B cell (primary cell): ENCODE results near the gene PSG4. TPM values are rescaled to one million over a fixed set of nuclear protein-coding genes. Genes with fewer than 3 reads are reported as not detected.
"Not testable (repeated sequence)": the region's sequence is repeated elsewhere in the genome, so short reads cannot be mapped to it uniquely, and the experiment has no call there.

Experiments
- ATAC-seq: fragments of 200-7000 bp; cut with Tn5 transposase; one replicate; pipeline ENCODE4 v1.10.0; 2021; ENCODE audit warnings: low read depth, mild to moderate bottlenecking, moderate number of reproducible peaks, moderate library complexity
- CTCF ChIA-PET: fragments of 350-600 bp; sonication (Branson Sonifier 250); formaldehyde crosslinking; loops from one replicate; lab custom pipeline; 2021; ENCODE audit warnings: antibody characterized with exemption, inconsistent platforms; lab: Charles Lee
- POLR2A ChIA-PET: fragments of 350-600 bp; sonication (Branson Sonifier 250); formaldehyde crosslinking; loops from one replicate; lab custom pipeline; 2021; ENCODE audit warnings: antibody characterized with exemption; lab: Charles Lee
- DNase-seq: peaks from one replicate; pipeline ENCODE4 v3.0.0; 2013
- H2AFZ ChIP-seq: 2 replicates; pipeline ENCODE4 v1.6.1; 2012; ENCODE audit warnings: mild to moderate bottlenecking, low read depth, low read length; ENCODE audit not compliant: insufficient read depth, poor library complexity, severe bottlenecking
- H3K27ac ChIP-seq, 2 donors: 1 replicate in 1 of 2; 2 replicates in 1 of 2; pipeline ENCODE4 v1.5.1; 2012 to 2013; ENCODE audit warnings: low read length in 2 of 2, mild to moderate bottlenecking in 2 of 2, moderate library complexity in 1 of 2
- H3K27me3 ChIP-seq, 4 experiments: fragments of 200-600 bp in 1 of 4; sonication (generic) in 1 of 4; replicated peaks in 1 of 4; 1 replicate in 2 of 4; 2 replicates in 2 of 4; pipeline versions ENCODE4 v1.6.1 to v1.7.0; 2013 to 2016; ENCODE audit warnings: low read length in 3 of 4, mild to moderate bottlenecking in 2 of 4, mixed read lengths in 1 of 4, moderate library complexity in 1 of 4; ENCODE audit not compliant: insufficient read depth in 4 of 4, control insufficient read depth in 3 of 4; ENCODE audit errors: control extremely low read depth in 1 of 4
- H3K36me3 ChIP-seq, 2 experiments: replicated peaks in 1 of 2; 1 replicate in 1 of 2; 2 replicates in 1 of 2; pipeline versions ENCODE4 v1.6.1 to v1.7.1; 2013; ENCODE audit warnings: low read length in 1 of 2; ENCODE audit not compliant: insufficient read depth in 2 of 2, control insufficient read depth in 1 of 2; ENCODE audit errors: control extremely low read depth in 1 of 2, extremely low read depth in 1 of 2
- H3K4me1 ChIP-seq, 2 donors: fragments of 200-600 bp in 1 of 2; sonication (generic) in 1 of 2; 1 replicate in 1 of 2; 2 replicates in 1 of 2; pipeline versions ENCODE4 v1.5.1 to v1.6.1; 2013 to 2017; ENCODE audit warnings: low read length in 2 of 2; ENCODE audit not compliant: control insufficient read depth in 2 of 2, insufficient read depth in 2 of 2
- H3K4me2 ChIP-seq: replicated peaks from 2 replicates; pipeline ENCODE3; 2012; ENCODE audit warnings: mild to moderate bottlenecking, low read depth, low read length; ENCODE audit not compliant: poor library complexity, severe bottlenecking
- H3K4me3 ChIP-seq, 5 experiments: fragments of 200-600 bp in 1 of 5; sonication (generic) in 1 of 5; 1 replicate in 3 of 5; 2 replicates in 2 of 5; pipeline versions ENCODE4 v1.5.1 to v1.7.0; 2011 to 2016; ENCODE audit warnings: low read length in 4 of 5, mild to moderate bottlenecking in 4 of 5, low read depth in 2 of 5, control low read depth in 1 of 5, moderate library complexity in 1 of 5; ENCODE audit not compliant: insufficient read depth in 1 of 5; ENCODE audit errors: control extremely low read depth in 1 of 5, extremely low read depth in 1 of 5
- H3K79me2 ChIP-seq: fragments of 200-600 bp; sonication (generic); one replicate; pipeline ENCODE4 v1.6.0; 2016; ENCODE audit warnings: low read length; ENCODE audit not compliant: control insufficient read depth, insufficient read depth
- H3K9ac ChIP-seq: fragments of 200-600 bp; sonication (generic); 2 replicates; pipeline ENCODE4 v1.6.1; 2017; ENCODE audit warnings: mild to moderate bottlenecking, low read length, moderate library complexity
- H3K9me3 ChIP-seq, 3 donors: one replicate each; pipeline versions ENCODE4 v1.6.1 to v1.7.1; 2013; ENCODE audit warnings: low read length in 2 of 3; ENCODE audit not compliant: control insufficient read depth in 2 of 3, insufficient read depth in 1 of 3; ENCODE audit errors: control extremely low read depth in 1 of 3
- H4K20me1 ChIP-seq: 2 replicates; pipeline ENCODE4 v1.6.0; 2012; ENCODE audit warnings: mild to moderate bottlenecking, low read length; ENCODE audit not compliant: insufficient read depth, control insufficient read depth, poor library complexity, severe bottlenecking
- H3K27ac Mint-ChIP-seq: one replicate; pipeline ENCODE4 v1.8.0; 2021; ENCODE audit warnings: mixed read lengths
- H3K27me3 Mint-ChIP-seq: one replicate; pipeline ENCODE4 v1.8.0; 2021; ENCODE audit warnings: mixed read lengths
- H3K4me1 Mint-ChIP-seq: one replicate; pipeline ENCODE4 v1.8.0; 2021; ENCODE audit warnings: mixed read lengths
- H3K4me3 Mint-ChIP-seq: one replicate; pipeline ENCODE4 v1.8.0; 2021; ENCODE audit warnings: mixed read lengths
- H3K9me3 Mint-ChIP-seq: one replicate; pipeline ENCODE4 v1.8.0; 2022; ENCODE audit warnings: mixed read lengths; ENCODE audit not compliant: insufficient read depth
- CTCF ChIP-seq: fragments of 200-600 bp; IDR thresholded peaks from one replicate; pipeline ENCODE4 v1.8.0; 2022; ENCODE audit warnings: antibody characterized with exemption, mild to moderate bottlenecking
- WGBS: methylation state at CpG from one replicate; pipeline ENCODE4 v1.1.5; 2013; ENCODE audit warnings: missing lambda C conversion rate; ENCODE audit not compliant: insufficient coverage; 5-methylcytosine and 5-hydroxymethylcytosine counted together
- intact Hi-C: fragments of 100-400 bp; cut with micrococcal nuclease; formaldehyde crosslinking; loops from one replicate; pipeline ENCODE4 v1.10.0; 2022
- polyA plus RNA-seq: library from polyadenylated mRNA; depleted of rRNA; stranded (reverse); fragments of >200 nt; gene quantifications from 2 replicates; pipeline ENCODE4 v1.2.3, GENCODE V29; 2012
- total RNA-seq, 2 donors: library from RNA; stranded (reverse); fragments of 120-200 nt in 1 of 2; gene quantifications; 1 replicate in 1 of 2; 2 replicates in 1 of 2; pipeline versions ENCODE4 v1.2.3 to v1.2.4, GENCODE V29; 2013 to 2022

PSG4 gene
- total and polyA plus RNA-seq, 2 donors (not counting 1 experiment from before 2014, with no cell fraction given): not detected

- intact Hi-C loops: loop anchor here (10.0 kb wide), 1 partner anchor 316 kb away; no protein-coding TSS in a partner anchor
- H3K9me3 Mint-ChIP-seq, H3K4me3 ChIP-seq, H3K4me1 ChIP-seq, H3K4me3 Mint-ChIP-seq, H3K36me3 ChIP-seq, H3K9me3 ChIP-seq, H2AFZ ChIP-seq, ATAC-seq, H3K27me3 Mint-ChIP-seq, H3K27ac ChIP-seq, H3K4me2 ChIP-seq, POLR2A ChIA-PET, H4K20me1 ChIP-seq, DNase-seq, H3K79me2 ChIP-seq, H3K27ac Mint-ChIP-seq, H3K4me1 Mint-ChIP-seq, H3K27me3 ChIP-seq, H3K9ac ChIP-seq, CTCF ChIA-PET: not testable (repeated sequence)
- WGBS: 49% methylated on average over 2 of the region's 5 CpGs
- peak; percentile 20 for TF ChIP-seq CTCF
Observed at GRCh38 chr19:43198686-43199419, 6.6 kb downstream of the PSG4 start.

GRCh38 chr19:43197666-43198397 is 7.6 kb downstream of the PSG4 start:
- H3K9ac ChIP-seq, H3K27ac ChIP-seq, H3K79me2 ChIP-seq, H3K4me1 ChIP-seq, H3K4me3 Mint-ChIP-seq, DNase-seq, H3K9me3 Mint-ChIP-seq, CTCF ChIA-PET, H3K27ac Mint-ChIP-seq, ATAC-seq, H4K20me1 ChIP-seq, H3K27me3 Mint-ChIP-seq, H3K4me2 ChIP-seq, H3K4me3 ChIP-seq, H3K4me1 Mint-ChIP-seq, POLR2A ChIA-PET, H3K9me3 ChIP-seq, H3K36me3 ChIP-seq, H3K27me3 ChIP-seq, H2AFZ ChIP-seq: not testable (repeated sequence)
- WGBS: 100% methylated on average over 1 of the region's 7 CpGs
- intact Hi-C loops: loop anchor here (10.0 kb wide), 1 partner anchor 317 kb away; no protein-coding TSS in a partner anchor

GRCh38 chr19:43194397-43194796 is 11.0 kb downstream of the PSG4 start:
- ATAC-seq, H3K79me2 ChIP-seq, H4K20me1 ChIP-seq, POLR2A ChIA-PET, CTCF ChIA-PET, H3K27me3 ChIP-seq, H3K4me2 ChIP-seq, H2AFZ ChIP-seq, H3K9me3 Mint-ChIP-seq, DNase-seq, H3K27ac ChIP-seq, H3K36me3 ChIP-seq, H3K9ac ChIP-seq, H3K9me3 ChIP-seq, H3K4me3 ChIP-seq, H3K27ac Mint-ChIP-seq, H3K4me1 Mint-ChIP-seq, H3K4me1 ChIP-seq, H3K4me3 Mint-ChIP-seq: not testable (repeated sequence)
- H3K27me3 Mint-ChIP-seq: peaks cover 18% of the 10 kb centered on the region
- whole genome bisulfite sequencing: 95% methylated on average over 4 of the region's 7 CpGs
- intact Hi-C loops: loop anchor here (10.0 kb wide), 1 partner anchor 320 kb away; no protein-coding TSS in a partner anchor
